ENCODE measurements around the gene GPC6. TPM values are rescaled to one million over a fixed set of nuclear protein-coding genes. Genes with fewer than 3 reads are reported as not detected.

GPC6 gene
- total RNA-seq, 4 donors from 2014 or later, result 2.7 to 5.7 (median 4.4) TPM

GRCh38 chr13:93325303-93326233, 99.0 kb downstream of the GPC6 start:
- H3K27ac ChIP-seq, result no peak overlapping the region
- no peak for TF ChIP-seq POLR2AphosphoS5 (IDR thresholded peaks at IDR 0.05)
- TF ChIP-seq CTCF (IDR thresholded peaks at IDR 0.05), result no peak
- TF ChIP-seq POLR2A (IDR thresholded peaks at IDR 0.05), result no peak
- TF ChIP-seq EP300 (IDR thresholded peaks at IDR 0.05), result no peak
- no peaks in the 10 kb centered on the region for H3K9me3 ChIP-seq
- H3K27me3 ChIP-seq, result no peaks in the 10 kb centered on the region
- WGBS, result 80% methylated on average over 1 of the region's 1 CpG
- no peak overlapping the region for H3K4me3 ChIP-seq
- no peaks in the 10 kb centered on the region for H3K36me3 ChIP-seq
- no peaks in the 10 kb centered on the region for H3K4me1 ChIP-seq
- DNase-seq (ENCODE audit: low spot score in 2 of 2), result no peak

GRCh38 chr13:93326234-93326811, 99.7 kb downstream of the GPC6 start:
- WGBS, result 74% methylated on average over 5 of the region's 5 CpGs
- H3K27ac ChIP-seq, result no peak overlapping the region
- no peak for DNase-seq (ENCODE audit: low spot score in 2 of 2)
- H3K4me1 ChIP-seq, result no peaks in the 10 kb centered on the region
- H3K9me3 ChIP-seq, result no peaks in the 10 kb centered on the region
- H3K27me3 ChIP-seq, result no peaks in the 10 kb centered on the region
- H3K36me3 ChIP-seq, result no peaks in the 10 kb centered on the region
- TF ChIP-seq POLR2AphosphoS5 (IDR thresholded peaks at IDR 0.05), result no peak
- no peak for TF ChIP-seq POLR2A (IDR thresholded peaks at IDR 0.05)
- TF ChIP-seq EP300 (IDR thresholded peaks at IDR 0.05), result no peak
- no peak for TF ChIP-seq CTCF (IDR thresholded peaks at IDR 0.05)
- H3K4me3 ChIP-seq, result no peak overlapping the region

- WGBS, result 34% methylated on average over 2 of the region's 2 CpGs
- Histone ChIP-seq H3K4me3 (no peak overlapping the region), H3K9me3 (no peaks in the 10 kb centered on the region), H3K27ac (no peak overlapping the region), H3K36me3 (no peaks in the 10 kb centered on the region), H3K27me3 (no peaks in the 10 kb centered on the region), H3K4me1 (no peaks in the 10 kb centered on the region)
- no peak for DNase-seq (ENCODE audit: low spot score in 2 of 2)
- TF ChIP-seq POLR2A (IDR thresholded peaks at IDR 0.05) (no peak), EP300 (IDR thresholded peaks at IDR 0.05) (no peak), POLR2AphosphoS5 (IDR thresholded peaks at IDR 0.05) (no peak), CTCF (IDR thresholded peaks at IDR 0.05) (no peak)
These were observed 102.3 kb downstream of the GPC6 start for GRCh38 chr13:93328943-93329342.

- no peak for TF ChIP-seq EP300 (IDR thresholded peaks at IDR 0.05)
- TF ChIP-seq CTCF (IDR thresholded peaks at IDR 0.05), result no peak
- TF ChIP-seq POLR2A (IDR thresholded peaks at IDR 0.05), result no peak
- TF ChIP-seq POLR2AphosphoS5 (IDR thresholded peaks at IDR 0.05), result no peak
- no peak for DNase-seq (ENCODE audit: low spot score in 2 of 2)
- Histone ChIP-seq H3K36me3 (no peaks in the 10 kb centered on the region), H3K27ac (no peak overlapping the region), H3K4me3 (no peak overlapping the region), H3K27me3 (no peaks in the 10 kb centered on the region), H3K4me1 (no peaks in the 10 kb centered on the region), H3K9me3 (peaks cover 3% of the 10 kb centered on the region)
- WGBS, result 62% methylated on average over 4 of the region's 4 CpGs
These were observed 110.1 kb downstream of the GPC6 start for GRCh38 chr13:93336728-93337127.

GRCh38 chr13:93338030-93338429, 111.4 kb downstream of the GPC6 start:
- TF ChIP-seq POLR2A (IDR thresholded peaks at IDR 0.05) (no peak), POLR2AphosphoS5 (IDR thresholded peaks at IDR 0.05) (no peak), EP300 (IDR thresholded peaks at IDR 0.05) (no peak), CTCF (IDR thresholded peaks at IDR 0.05) (no peak)
- H3K27ac ChIP-seq, result no peak overlapping the region
- no peak overlapping the region for H3K4me3 ChIP-seq
- no peaks in the 10 kb centered on the region for H3K27me3 ChIP-seq
- no peak for DNase-seq (ENCODE audit: low spot score in 2 of 2)
- WGBS, result 69% methylated on average over 5 of the region's 5 CpGs
- H3K4me1 ChIP-seq, result no peaks in the 10 kb centered on the region
- no peaks in the 10 kb centered on the region for H3K36me3 ChIP-seq
- H3K9me3 ChIP-seq, result peaks cover 3% of the 10 kb centered on the region

Data from suprapubic skin (tissue), 4 donors.